IMR-90 (cell line): Measurements from ENCODE around the gene SMAD2. TPM values are rescaled to one million over a fixed set of nuclear protein-coding genes. Genes with fewer than 3 reads are reported as not detected.

ENCODE experiments used
- ATAC-seq: fragments of 200-7000 bp; cut with Tn5 transposase; 2 replicates; pipeline ENCODE4 v1.9.1; 2020; ENCODE audit warnings: low read depth, mild to moderate bottlenecking, moderate library complexity
- BruUV-seq: library from RNA; stranded (reverse); fragments of 400-500 nt; replicated peaks from 2 replicates; lab custom pipeline; 2021; lab: Mats Ljungman, UMichigan
- CTCF ChIA-PET: fragments of 300-600 bp; formaldehyde crosslinking; extraction: SDS; loops from one replicate; lab custom pipeline; 2021; ENCODE audit warnings: antibody characterized with exemption; lab: Yijun Ruan, JAX
- POLR2A ChIA-PET: fragments of 300-600 bp; sonication (Branson Sonifier 250); formaldehyde crosslinking; loops from one replicate; lab custom pipeline; 2022; ENCODE audit warnings: antibody characterized with exemption; ENCODE audit not compliant: unreplicated experiment; lab: Charles Lee
- DNase-seq: peaks from one replicate; pipeline ENCODE4 v3.0.0; 2013
- H2AFZ ChIP-seq: replicated peaks from 2 replicates; pipeline ENCODE3; 2013; ENCODE audit warnings: low read length, mild to moderate bottlenecking; ENCODE audit not compliant: poor library complexity
- H2AK5ac ChIP-seq: 2 replicates; pipeline ENCODE4 v1.6.1; 2013; ENCODE audit warnings: low read depth, low read length, inconsistent platforms
- H2AK9ac ChIP-seq: replicated peaks from 2 replicates; pipeline ENCODE3; 2013; ENCODE audit warnings: mild to moderate bottlenecking, low read depth, low read length, moderate library complexity; ENCODE audit not compliant: poor library complexity
- H2BK120ac ChIP-seq: 2 replicates; pipeline ENCODE4 v1.6.1; 2013; ENCODE audit warnings: low read depth, low read length, inconsistent platforms
- H2BK15ac ChIP-seq: 3 replicates; pipeline ENCODE4 v1.6.1; 2013; ENCODE audit warnings: low read depth, low read length, inconsistent platforms
- H2BK20ac ChIP-seq: 2 replicates; pipeline ENCODE4 v1.6.1; 2013; ENCODE audit warnings: low read depth, mild to moderate bottlenecking, inconsistent platforms, low read length, moderate library complexity
- H2BK5ac ChIP-seq: 2 replicates; pipeline ENCODE4 v1.6.1; 2013; ENCODE audit warnings: mild to moderate bottlenecking, low read depth, low read length, inconsistent platforms; ENCODE audit not compliant: poor library complexity, severe bottlenecking
- H3K14ac ChIP-seq: replicated peaks from 2 replicates; pipeline ENCODE4 v1.6.1; 2013; ENCODE audit warnings: low read depth, low read length, inconsistent platforms
- H3K18ac ChIP-seq: 2 replicates; pipeline ENCODE4 v1.6.1; 2013; ENCODE audit warnings: low read depth, low read length, control low read depth
- H3K23ac ChIP-seq: 2 replicates; pipeline ENCODE4 v1.6.1; 2013; ENCODE audit warnings: low read depth, low read length, inconsistent platforms
- H3K27ac ChIP-seq: 2 replicates; pipeline ENCODE4 v1.5.1; 2013; ENCODE audit warnings: mild to moderate bottlenecking, control low read depth, low read length; ENCODE audit not compliant: insufficient read depth
- H3K27me3 ChIP-seq: 2 replicates; pipeline ENCODE4 v1.6.1; 2013; ENCODE audit warnings: low read length; ENCODE audit not compliant: control insufficient read depth, insufficient read depth
- H3K36me3 ChIP-seq: 2 replicates; pipeline ENCODE4 v1.6.1; 2013; ENCODE audit warnings: low read length, mixed read lengths; ENCODE audit not compliant: control insufficient read depth, insufficient read depth
- H3K4ac ChIP-seq: 2 replicates; pipeline ENCODE4 v1.6.1; 2013; ENCODE audit warnings: low read depth, low read length, inconsistent platforms
- H3K4me1 ChIP-seq: 2 replicates; pipeline ENCODE4 v1.6.1; 2013; ENCODE audit warnings: low read length, mixed read lengths; ENCODE audit not compliant: control insufficient read depth, insufficient read depth
- H3K4me2 ChIP-seq: 2 replicates; pipeline ENCODE4 v1.6.1; 2013; ENCODE audit warnings: low read depth, mild to moderate bottlenecking, control low read depth, low read length, moderate library complexity
- H3K4me3 ChIP-seq: 2 replicates; pipeline ENCODE4 v1.5.1; 2013; ENCODE audit warnings: low read depth, mild to moderate bottlenecking, control low read depth, low read length, moderate library complexity; ENCODE audit not compliant: insufficient read depth
- H3K56ac ChIP-seq: 2 replicates; pipeline ENCODE4 v1.6.1; 2013; ENCODE audit warnings: low read length, inconsistent platforms; ENCODE audit not compliant: insufficient read depth; ENCODE audit errors: extremely low read depth
- H3K79me1 ChIP-seq, 2 experiments: 2 replicates each; pipeline ENCODE4 v1.6.1; 2013; ENCODE audit warnings: low read length in 2 of 2, inconsistent platforms in 1 of 2, low read depth in 1 of 2
- H3K9ac ChIP-seq: 2 replicates; pipeline ENCODE4 v1.6.1; 2013; ENCODE audit warnings: low read depth, low read length, control low read depth
- H3K9me1 ChIP-seq: 2 replicates; pipeline ENCODE4 v1.6.1; 2013; ENCODE audit warnings: low read length, inconsistent platforms; ENCODE audit not compliant: insufficient read depth
- H3K9me3 ChIP-seq: 2 replicates; pipeline ENCODE4 v1.6.1; 2013; ENCODE audit warnings: low read length; ENCODE audit not compliant: control insufficient read depth, insufficient read depth
- H4K20me1 ChIP-seq: 2 replicates; pipeline ENCODE4 v1.6.1; 2013; ENCODE audit warnings: low read length, inconsistent platforms; ENCODE audit not compliant: insufficient read depth
- H4K5ac ChIP-seq: 2 replicates; pipeline ENCODE4 v1.6.1; 2013; ENCODE audit warnings: mild to moderate bottlenecking, low read depth, low read length, control low read depth
- H4K8ac ChIP-seq, 2 experiments: 2 replicates each; pipeline ENCODE4 v1.6.1; 2013; ENCODE audit warnings: low read depth in 2 of 2, low read length in 2 of 2, control low read depth in 1 of 2, inconsistent platforms in 1 of 2
- H4K91ac ChIP-seq: 2 replicates; pipeline ENCODE4 v1.6.1; 2013; ENCODE audit warnings: low read depth, low read length, inconsistent platforms; ENCODE audit not compliant: insufficient read depth
- CEBPB ChIP-seq: IDR thresholded peaks from 2 replicates; pipeline ENCODE4 v1.6.1; 2012; ENCODE audit warnings: low read depth, low read length, improper control_type of control experiment
- WGBS, 2 experiments: methylation state at CpG; one replicate each; pipeline versions ENCODE4 v1.1.5 to v1.1.7; 2013; ENCODE audit warnings: missing lambda C conversion rate in 2 of 2; ENCODE audit not compliant: insufficient read length in 1 of 2; ENCODE audit errors: extremely low coverage in 2 of 2; 5-methylcytosine and 5-hydroxymethylcytosine counted together
- dilution Hi-C: fragments of 300-500 bp; cut with HindIII; formaldehyde crosslinking; loops from one replicate; pipeline ENCODE4 v1.14.3; 2018; ENCODE audit warnings: low sequenced_read_pairs; ENCODE audit not compliant: unreplicated experiment
- in situ Hi-C: fragments of 300-500 bp; cut with MboI; formaldehyde crosslinking; loops from 3 replicates; pipeline ENCODE4 v1.14.3; 2019; ENCODE audit warnings: low sequenced_read_pairs, inconsistent platforms, mixed read lengths
- intact Hi-C: fragments of 100-400 bp; cut with micrococcal nuclease; formaldehyde crosslinking; loops from 2 replicates; pipeline ENCODE4 v1.10.0; 2022
- polyA plus RNA-seq, 3 experiments: library from polyadenylated mRNA; depleted of rRNA; stranded (reverse); fragments of >200 nt; gene quantifications; 2 replicates each; pipeline ENCODE4 v1.2.3, GENCODE V29; 2012; ENCODE audit warnings: low replicate concordance in 1 of 3
- total RNA-seq: library from RNA; depleted of rRNA; stranded (reverse); fragments of >200 nt; gene quantifications from 2 replicates; pipeline ENCODE4 v1.2.3, GENCODE V29; 2012
- TF ChIP-seq, protein P1 (sequence below): conservative IDR thresholded peaks from 2 replicates; pipeline ENCODE4 v1.5.1; 2012; ENCODE audit warnings: mild to moderate bottlenecking, low read depth, low read length, improper control_type of control experiment

Gene SMAD2
- total and polyA plus RNA-seq, 2 of the 4 experiments (the other 2 are of a cell fraction): 41.7 to 171 TPM

DNA sequence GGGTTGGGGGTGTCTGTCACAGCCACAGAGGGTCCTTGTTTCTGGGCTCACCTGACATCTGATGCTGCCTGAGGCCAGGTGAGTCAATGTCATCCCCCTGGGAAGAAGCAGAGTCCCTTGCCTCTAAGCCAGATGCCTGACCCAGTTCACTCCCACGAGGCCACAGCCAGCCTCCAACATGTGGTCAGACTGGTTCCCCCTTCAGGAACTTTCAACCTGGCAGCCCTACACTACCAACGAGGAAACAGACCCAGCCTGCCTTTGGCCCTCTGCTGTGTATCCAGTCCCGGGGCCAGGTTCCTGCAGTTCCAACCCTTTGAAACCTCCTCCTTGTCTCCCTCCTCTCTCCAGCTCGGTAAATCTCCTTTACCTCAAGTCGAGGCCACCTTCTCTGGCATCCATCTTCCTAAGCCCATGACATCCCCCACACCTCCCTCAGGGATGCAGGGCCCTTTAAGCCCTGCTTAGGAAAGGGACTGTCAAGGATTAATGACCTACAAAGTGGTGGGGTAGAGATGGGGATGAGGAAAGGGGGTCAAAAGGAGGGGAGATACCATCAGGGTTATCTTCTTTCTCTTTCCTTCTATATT is 49.2 kb upstream of the SMAD2 start:
- no peak overlapping the region for H3K9ac ChIP-seq
- H3K4me2 ChIP-seq: no peak overlapping the region
- H3K56ac ChIP-seq: no peak overlapping the region
- no peak for ATAC-seq
- H3K36me3 ChIP-seq: no peaks in the 10 kb centered on the region
- TF ChIP-seq, protein P1, sequence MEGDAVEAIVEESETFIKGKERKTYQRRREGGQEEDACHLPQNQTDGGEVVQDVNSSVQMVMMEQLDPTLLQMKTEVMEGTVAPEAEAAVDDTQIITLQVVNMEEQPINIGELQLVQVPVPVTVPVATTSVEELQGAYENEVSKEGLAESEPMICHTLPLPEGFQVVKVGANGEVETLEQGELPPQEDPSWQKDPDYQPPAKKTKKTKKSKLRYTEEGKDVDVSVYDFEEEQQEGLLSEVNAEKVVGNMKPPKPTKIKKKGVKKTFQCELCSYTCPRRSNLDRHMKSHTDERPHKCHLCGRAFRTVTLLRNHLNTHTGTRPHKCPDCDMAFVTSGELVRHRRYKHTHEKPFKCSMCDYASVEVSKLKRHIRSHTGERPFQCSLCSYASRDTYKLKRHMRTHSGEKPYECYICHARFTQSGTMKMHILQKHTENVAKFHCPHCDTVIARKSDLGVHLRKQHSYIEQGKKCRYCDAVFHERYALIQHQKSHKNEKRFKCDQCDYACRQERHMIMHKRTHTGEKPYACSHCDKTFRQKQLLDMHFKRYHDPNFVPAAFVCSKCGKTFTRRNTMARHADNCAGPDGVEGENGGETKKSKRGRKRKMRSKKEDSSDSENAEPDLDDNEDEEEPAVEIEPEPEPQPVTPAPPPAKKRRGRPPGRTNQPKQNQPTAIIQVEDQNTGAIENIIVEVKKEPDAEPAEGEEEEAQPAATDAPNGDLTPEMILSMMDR: no peak
- no peak for TF ChIP-seq CEBPB
- no peaks in the 10 kb centered on the region for H3K79me1 ChIP-seq
- H4K91ac ChIP-seq: no peak overlapping the region
- no peak overlapping the region for H2BK15ac ChIP-seq
- BruUV-seq: no TSS peak
- no peak for DNase-seq
- CTCF ChIA-PET: no interaction called here
- H3K4ac ChIP-seq: no peak overlapping the region
- H3K14ac ChIP-seq: no peak overlapping the region
- no peak overlapping the region for H3K18ac ChIP-seq
- H2BK120ac ChIP-seq: no peak overlapping the region
- no peak overlapping the region for H3K23ac ChIP-seq
- peak overlapping the region; percentile 1 for H2AFZ ChIP-seq
- POLR2A ChIA-PET: no interaction called here
- no peaks in the 10 kb centered on the region for H3K9me1 ChIP-seq
- no peaks in the 10 kb centered on the region for H4K20me1 ChIP-seq
- H4K8ac ChIP-seq: no peak overlapping the region
- no peak overlapping the region for H3K4me3 ChIP-seq
- H2BK5ac ChIP-seq: no peak overlapping the region
- no peaks in the 10 kb centered on the region for H3K4me1 ChIP-seq
- H4K5ac ChIP-seq: no peak overlapping the region
- H3K27me3 ChIP-seq: peaks cover 13% of the 10 kb centered on the region
- WGBS, 2 experiments: 0% methylated on average over 1 of the region's 5 CpGs; no CpG with 5 or more reads in 1 of the 2 experiments
- in situ Hi-C loops (no loop called here), intact Hi-C loops (no loop called here), dilution Hi-C loops (no loop called here)
- no peak overlapping the region for H2AK9ac ChIP-seq
- no peak overlapping the region for H2BK20ac ChIP-seq
- no peak overlapping the region for H3K27ac ChIP-seq
- no peaks in the 10 kb centered on the region for H3K9me3 ChIP-seq
- H2AK5ac ChIP-seq: no peak overlapping the region
